Measurements from ENCODE around the gene PRKCE.

PRKCE gene

DNA sequence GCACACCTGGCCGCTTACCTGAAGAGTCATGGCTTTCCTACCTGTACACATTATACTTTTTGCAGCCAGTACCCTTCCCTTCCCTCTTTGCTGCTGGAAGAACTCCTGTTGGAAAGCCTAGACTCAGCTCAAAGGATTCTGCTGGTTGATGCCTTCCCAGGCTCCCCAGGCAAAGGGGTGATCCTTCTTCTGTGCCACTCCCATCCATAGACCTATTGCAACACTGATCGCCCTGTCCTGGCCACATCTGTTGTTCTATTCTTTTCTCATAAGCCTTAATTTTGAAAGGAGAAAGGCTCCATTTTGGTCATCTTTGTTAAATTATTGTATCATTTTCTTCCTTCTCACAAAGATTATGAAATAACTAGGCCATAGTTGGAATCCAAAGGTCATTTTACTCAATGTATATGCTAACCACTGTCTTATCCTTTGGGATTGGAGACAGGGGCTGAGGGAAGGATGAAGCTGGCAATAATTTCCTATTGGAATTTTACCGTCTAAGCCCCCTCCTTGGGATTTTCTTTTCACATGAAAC is 3.4 kb upstream of the PRKCE start:
- Histone ChIP-seq H3K36me3 (ENCODE audit: control insufficient read depth in 1 of 2, insufficient read depth in 2 of 2, low read length in 2 of 2) (no peaks in the 10 kb centered on the region), H3K27ac (ENCODE audit: low read depth, low read length) (no peak overlapping the region), H3K4me1 (ENCODE audit: control insufficient read depth in 1 of 2, insufficient read depth in 2 of 2, low read length in 2 of 2) (peaks cover 36 to 37% of the 10 kb centered on the region in 2 donors), H3K4me3 (ENCODE audit: low read depth in 1 of 2, low read length in 2 of 2) (no peak overlapping the region), H3K9me3 (ENCODE audit: control insufficient read depth in 1 of 2, low read length in 2 of 2) (no peaks in the 10 kb centered on the region), H3K9ac (ENCODE audit: low read depth in 1 of 2, low read length in 2 of 2) (no peak overlapping the region), H3K27me3 (ENCODE audit: control insufficient read depth in 1 of 2, insufficient read depth in 2 of 2, low read length in 2 of 2) (peaks cover 0 to under 1% of the 10 kb centered on the region in 2 donors)

DNA sequence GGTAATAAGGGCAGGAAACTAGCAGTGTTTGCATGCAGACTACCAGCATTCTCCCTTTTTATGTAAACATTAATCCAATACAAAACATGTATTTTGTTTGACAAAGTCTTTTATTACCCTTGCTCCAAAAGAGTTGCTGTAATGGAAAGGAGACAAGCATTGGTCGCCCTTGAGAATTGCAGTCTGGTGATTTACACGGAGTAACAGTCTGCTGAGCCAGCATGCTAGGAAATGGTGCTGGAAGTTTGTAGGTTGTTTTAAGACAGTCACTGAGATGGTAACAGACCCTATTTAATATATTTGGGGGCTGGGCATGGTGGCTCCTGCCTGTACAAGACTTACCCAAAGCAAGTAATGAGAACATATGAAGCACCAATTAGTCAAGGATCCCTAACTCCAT is 2.8 kb upstream of the PRKCE start:
- no peaks in the 10 kb centered on the region for H3K27me3 ChIP-seq (ENCODE audit: control insufficient read depth in 1 of 2, insufficient read depth in 2 of 2, low read length in 2 of 2)

DNA sequence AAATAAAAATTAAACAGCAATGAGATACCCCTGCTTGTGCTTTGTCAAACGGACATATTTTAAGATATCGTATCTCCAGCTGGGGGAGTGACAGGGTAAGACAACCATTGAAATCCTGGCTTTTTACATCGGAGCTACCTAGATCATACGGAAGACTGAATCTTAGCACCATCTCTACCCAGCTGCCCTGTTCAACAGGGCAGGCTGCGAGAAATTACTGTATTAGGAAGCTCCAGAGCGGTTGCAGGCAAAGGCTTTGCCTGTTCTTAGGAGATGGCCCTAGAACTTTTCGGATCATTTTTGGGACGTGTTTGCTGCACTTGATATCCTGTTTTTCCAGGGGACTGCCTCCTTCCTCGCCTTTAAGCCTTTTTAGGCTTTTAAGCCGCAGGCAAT is 2.0 kb upstream of the PRKCE start:
- H3K9ac ChIP-seq (ENCODE audit: low read depth in 1 of 2, low read length in 2 of 2) = peak overlapping the region; percentile 93 to 95

More for the DNA sequence above, 2.8 kb upstream of the PRKCE start:
- H3K9me3 ChIP-seq (ENCODE audit: control insufficient read depth in 1 of 2, low read length in 2 of 2) = no peaks in the 10 kb centered on the region
- H3K4me3 ChIP-seq (ENCODE audit: low read depth in 1 of 2, low read length in 2 of 2) = no peak overlapping the region
- no peak overlapping the region for H3K9ac ChIP-seq (ENCODE audit: low read depth in 1 of 2, low read length in 2 of 2)
- no peak overlapping the region for H3K27ac ChIP-seq (ENCODE audit: low read depth, low read length)
- H3K4me1 ChIP-seq (ENCODE audit: control insufficient read depth in 1 of 2, insufficient read depth in 2 of 2, low read length in 2 of 2) = peaks cover 40 to 41% of the 10 kb centered on the region in 2 donors
- H3K36me3 ChIP-seq (ENCODE audit: control insufficient read depth in 1 of 2, insufficient read depth in 2 of 2, low read length in 2 of 2) = no peaks in the 10 kb centered on the region

DNA sequence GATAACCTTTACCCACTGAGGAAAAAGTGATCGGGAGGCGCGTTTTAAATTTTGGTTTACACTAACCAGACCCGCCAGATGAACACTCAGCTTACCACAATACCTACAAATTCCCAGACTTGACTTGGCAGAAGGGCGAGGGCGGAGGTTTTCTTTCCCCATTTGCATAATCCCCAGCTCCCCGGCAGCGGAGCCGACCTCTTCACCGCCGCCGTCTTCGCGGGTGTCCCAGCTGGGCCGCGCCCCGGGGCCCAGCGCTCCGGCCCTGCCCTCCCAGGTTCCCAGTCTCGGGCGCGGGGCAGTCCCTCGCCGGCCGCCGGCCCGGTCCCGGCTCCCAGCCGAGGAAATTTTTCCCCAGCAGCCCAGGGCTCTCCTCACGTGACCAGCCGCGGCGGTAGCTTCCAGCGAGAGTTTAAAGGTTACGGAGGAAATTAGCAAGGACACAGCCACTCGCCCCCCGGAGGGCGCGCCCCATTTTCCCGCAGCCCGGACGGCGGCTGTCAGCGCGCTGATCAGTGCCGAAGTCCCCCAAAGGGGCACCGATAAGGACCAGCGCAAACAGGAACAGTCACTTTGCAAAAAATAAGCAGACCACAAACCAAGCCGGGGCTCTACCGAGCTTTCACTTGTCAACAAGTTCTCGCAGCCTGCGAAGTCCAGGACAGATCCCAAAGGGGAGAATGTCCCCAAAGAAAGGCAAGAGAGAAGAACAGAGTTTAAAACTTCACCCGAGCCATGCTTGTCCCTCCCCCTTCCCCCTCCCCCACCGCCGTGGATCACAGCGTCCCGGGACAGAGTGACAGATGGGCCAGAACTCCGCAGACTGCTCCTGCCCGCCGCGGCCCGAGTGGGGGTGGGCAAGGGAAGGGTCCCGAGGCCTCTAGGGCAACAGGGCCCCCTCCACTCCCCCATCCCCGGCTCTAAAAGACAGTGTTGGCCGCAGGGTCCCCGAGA is 1.3 kb upstream of the PRKCE start:
- Histone ChIP-seq H3K9ac (ENCODE audit: low read depth in 1 of 2, low read length in 2 of 2) (peak overlapping the region; percentile 93 to 95), H3K27me3 (ENCODE audit: control insufficient read depth in 1 of 2, insufficient read depth in 2 of 2, low read length in 2 of 2) (no peaks in the 10 kb centered on the region), H3K36me3 (ENCODE audit: control insufficient read depth in 1 of 2, insufficient read depth in 2 of 2, low read length in 2 of 2) (no peaks in the 10 kb centered on the region), H3K9me3 (ENCODE audit: control insufficient read depth in 1 of 2, low read length in 2 of 2) (no peaks in the 10 kb centered on the region), H3K4me1 (ENCODE audit: control insufficient read depth in 1 of 2, insufficient read depth in 2 of 2, low read length in 2 of 2) (peaks cover 35 to 37% of the 10 kb centered on the region in 2 donors), H3K27ac (ENCODE audit: low read depth, low read length) (peak overlapping the region; percentile 95), H3K4me3 (ENCODE audit: low read depth in 1 of 2, low read length in 2 of 2) (peak overlapping the region; percentile 87 to 90)

More for the DNA sequence above, 2.0 kb upstream of the PRKCE start:
- H3K4me1 ChIP-seq (ENCODE audit: control insufficient read depth in 1 of 2, insufficient read depth in 2 of 2, low read length in 2 of 2) = peaks cover 35 to 37% of the 10 kb centered on the region in 2 donors
- no peaks in the 10 kb centered on the region for H3K36me3 ChIP-seq (ENCODE audit: control insufficient read depth in 1 of 2, insufficient read depth in 2 of 2, low read length in 2 of 2)
- H3K4me3 ChIP-seq (ENCODE audit: low read depth in 1 of 2, low read length in 2 of 2) = peak overlapping the region; percentile 87 to 90
- H3K27me3 ChIP-seq (ENCODE audit: control insufficient read depth in 1 of 2, insufficient read depth in 2 of 2, low read length in 2 of 2) = no peaks in the 10 kb centered on the region
- H3K27ac ChIP-seq (ENCODE audit: low read depth, low read length) = peak overlapping the region; percentile 95
- H3K9me3 ChIP-seq (ENCODE audit: control insufficient read depth in 1 of 2, low read length in 2 of 2) = no peaks in the 10 kb centered on the region

DNA sequence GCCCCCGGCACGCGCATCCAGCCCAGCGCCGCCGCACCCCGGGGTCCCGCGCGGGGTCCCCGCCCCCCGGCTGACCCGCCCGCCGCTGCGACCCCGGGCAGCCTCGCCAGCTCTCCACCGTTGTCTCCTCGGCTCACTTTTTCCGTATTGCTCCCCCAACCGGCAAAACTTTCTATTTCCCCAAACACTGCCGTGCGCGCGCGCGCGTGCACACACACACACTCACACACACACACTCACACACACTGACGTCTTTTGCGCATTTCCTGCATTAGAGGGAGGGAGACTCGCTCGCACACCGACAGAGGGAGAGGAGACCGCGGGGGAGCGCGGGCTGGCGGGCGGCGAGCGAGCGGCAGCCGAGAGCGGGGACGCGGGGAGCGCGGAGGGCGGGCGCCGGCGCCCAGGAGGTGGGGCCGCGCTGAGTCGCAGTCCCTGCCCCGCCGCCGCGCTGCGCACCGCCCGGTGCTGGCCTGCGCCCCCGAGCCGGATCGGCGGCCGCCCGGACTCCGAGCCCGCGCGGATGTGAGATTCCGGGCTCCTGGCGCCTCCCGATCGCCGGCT is 542 bp upstream of the PRKCE start:
- Histone ChIP-seq H3K9me3 (ENCODE audit: control insufficient read depth in 1 of 2, low read length in 2 of 2) (no peaks in the 10 kb centered on the region), H3K4me1 (ENCODE audit: control insufficient read depth in 1 of 2, insufficient read depth in 2 of 2, low read length in 2 of 2) (peaks cover 35 to 37% of the 10 kb centered on the region in 2 donors), H3K4me3 (ENCODE audit: low read depth in 1 of 2, low read length in 2 of 2) (peak overlapping the region; percentile 87 to 90), H3K36me3 (ENCODE audit: control insufficient read depth in 1 of 2, insufficient read depth in 2 of 2, low read length in 2 of 2) (no peaks in the 10 kb centered on the region), H3K27me3 (ENCODE audit: control insufficient read depth in 1 of 2, insufficient read depth in 2 of 2, low read length in 2 of 2) (no peaks in the 10 kb centered on the region), H3K9ac (ENCODE audit: low read depth in 1 of 2, low read length in 2 of 2) (peak overlapping the region; percentile 93 to 95), H3K27ac (ENCODE audit: low read depth, low read length) (peak overlapping the region; percentile 95)

DNA sequence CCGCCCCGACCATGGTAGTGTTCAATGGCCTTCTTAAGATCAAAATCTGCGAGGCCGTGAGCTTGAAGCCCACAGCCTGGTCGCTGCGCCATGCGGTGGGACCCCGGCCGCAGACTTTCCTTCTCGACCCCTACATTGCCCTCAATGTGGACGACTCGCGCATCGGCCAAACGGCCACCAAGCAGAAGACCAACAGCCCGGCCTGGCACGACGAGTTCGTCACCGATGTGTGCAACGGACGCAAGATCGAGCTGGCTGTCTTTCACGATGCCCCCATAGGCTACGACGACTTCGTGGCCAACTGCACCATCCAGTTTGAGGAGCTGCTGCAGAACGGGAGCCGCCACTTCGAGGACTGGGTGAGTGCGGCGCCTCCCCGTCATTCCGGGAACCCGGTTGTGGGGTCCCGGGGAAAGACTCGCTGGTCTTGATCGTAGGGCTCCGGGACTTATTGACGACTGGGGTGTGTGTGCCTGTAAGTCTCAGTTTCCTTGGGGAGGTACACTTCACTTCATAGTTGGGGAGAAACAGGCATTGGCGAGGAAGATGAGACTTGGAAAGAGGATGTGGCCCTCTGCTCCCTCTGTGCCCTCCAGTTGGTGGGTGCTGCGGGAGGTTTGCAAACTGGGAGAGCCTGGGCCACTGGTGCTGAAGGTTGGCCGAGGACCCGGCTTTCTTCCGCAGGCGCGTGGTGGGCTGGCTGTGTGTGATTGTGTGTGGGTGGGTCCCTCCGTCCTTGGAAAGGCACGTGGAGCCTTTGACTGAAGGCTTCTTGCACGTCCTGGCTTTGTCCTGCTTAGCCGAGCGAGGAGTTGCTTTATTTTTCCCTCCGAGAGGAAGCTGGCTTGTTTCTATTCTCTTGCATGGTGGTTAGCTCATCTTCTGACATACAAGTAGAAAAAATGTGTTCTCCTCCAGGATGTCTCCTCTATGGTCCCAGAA is 886 bp downstream of the PRKCE start:
- H3K4me3 ChIP-seq (ENCODE audit: low read depth in 1 of 2, low read length in 2 of 2) = peak overlapping the region; percentile 87 to 90
- H3K27ac ChIP-seq (ENCODE audit: low read depth, low read length) = no peak overlapping the region
- no peaks in the 10 kb centered on the region for H3K9me3 ChIP-seq (ENCODE audit: control insufficient read depth in 1 of 2, low read length in 2 of 2)
- H3K36me3 ChIP-seq (ENCODE audit: control insufficient read depth in 1 of 2, insufficient read depth in 2 of 2, low read length in 2 of 2) = no peaks in the 10 kb centered on the region
- H3K9ac ChIP-seq (ENCODE audit: low read depth in 1 of 2, low read length in 2 of 2) = peak overlapping the region; percentile 61 to 76
- H3K27me3 ChIP-seq (ENCODE audit: control insufficient read depth in 1 of 2, insufficient read depth in 2 of 2, low read length in 2 of 2) = no peaks in the 10 kb centered on the region
- peaks cover 35% of the 10 kb centered on the region in 2 donors for H3K4me1 ChIP-seq (ENCODE audit: control insufficient read depth in 1 of 2, insufficient read depth in 2 of 2, low read length in 2 of 2)

DNA sequence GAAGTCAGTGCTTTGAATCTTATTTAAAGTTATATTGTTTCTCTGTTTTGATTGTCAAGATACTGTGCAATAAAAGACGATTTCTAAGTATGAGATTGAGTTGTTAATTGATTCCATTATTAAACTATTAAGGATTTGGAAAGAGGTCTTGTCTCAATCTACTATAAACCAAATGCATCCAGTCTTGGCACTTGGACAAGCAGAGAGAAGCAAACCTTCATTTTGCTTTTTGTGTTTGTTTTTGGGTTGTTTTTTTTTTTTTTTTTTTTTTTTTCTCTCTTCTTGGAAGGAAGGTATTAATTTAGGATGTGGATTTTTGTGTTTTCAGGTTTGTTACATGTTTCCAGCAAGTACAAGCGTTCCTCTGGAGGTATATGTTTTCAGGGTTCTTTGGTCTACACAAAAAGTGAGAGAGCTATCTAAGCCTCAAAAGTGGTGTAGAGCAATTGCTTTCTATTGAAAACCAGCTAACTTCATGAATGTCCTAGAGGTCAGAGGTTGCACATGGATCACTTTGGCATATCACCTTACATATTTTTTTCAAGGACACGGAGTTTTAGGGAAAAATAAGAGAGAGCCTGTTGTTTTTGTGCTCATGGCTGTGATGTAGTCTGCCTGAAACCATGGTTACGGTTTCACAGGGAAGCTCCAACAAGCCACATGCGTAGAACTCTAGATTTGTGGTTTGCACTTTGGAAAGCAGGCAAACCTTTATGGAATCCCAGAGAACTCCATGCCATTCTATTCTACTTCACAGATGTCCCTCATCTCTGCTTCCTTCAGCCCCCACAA is 1.8 kb downstream of the PRKCE start:
- H3K36me3 ChIP-seq (ENCODE audit: control insufficient read depth in 1 of 2, insufficient read depth in 2 of 2, low read length in 2 of 2) = no peaks in the 10 kb centered on the region
- no peaks in the 10 kb centered on the region for H3K9me3 ChIP-seq (ENCODE audit: control insufficient read depth in 1 of 2, low read length in 2 of 2)
- peak overlapping the region; percentile 87 to 90 for H3K4me3 ChIP-seq (ENCODE audit: low read depth in 1 of 2, low read length in 2 of 2)
- H3K9ac ChIP-seq (ENCODE audit: low read depth in 1 of 2, low read length in 2 of 2) = no peak overlapping the region
- H3K27me3 ChIP-seq (ENCODE audit: control insufficient read depth in 1 of 2, insufficient read depth in 2 of 2, low read length in 2 of 2) = no peaks in the 10 kb centered on the region
- H3K4me1 ChIP-seq (ENCODE audit: control insufficient read depth in 1 of 2, insufficient read depth in 2 of 2, low read length in 2 of 2) = peaks cover 28 to 31% of the 10 kb centered on the region in 2 donors
- no peak overlapping the region for H3K27ac ChIP-seq (ENCODE audit: low read depth, low read length)

DNA sequence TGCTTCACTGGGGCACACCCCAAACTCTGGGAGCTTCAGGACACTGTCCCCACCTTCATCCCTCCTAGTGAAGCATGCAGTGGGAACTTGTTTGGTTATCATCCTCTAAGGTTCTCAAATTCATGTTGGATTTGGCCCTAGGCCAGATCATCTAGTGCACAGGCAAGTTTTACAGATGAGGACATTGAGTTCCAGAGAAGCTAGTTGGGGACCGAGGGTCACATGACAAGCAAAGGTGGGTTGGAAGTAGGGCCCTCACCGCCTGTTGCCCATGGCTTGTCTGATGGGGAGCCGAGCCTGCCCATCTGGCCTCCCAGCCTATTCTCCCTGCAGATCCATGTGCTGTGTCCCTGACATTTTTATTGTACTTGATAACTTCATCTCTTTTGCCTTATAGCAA is 2.8 kb downstream of the PRKCE start:
- H3K27me3 ChIP-seq (ENCODE audit: control insufficient read depth in 1 of 2, insufficient read depth in 2 of 2, low read length in 2 of 2) = no peaks in the 10 kb centered on the region
- H3K36me3 ChIP-seq (ENCODE audit: control insufficient read depth in 1 of 2, insufficient read depth in 2 of 2, low read length in 2 of 2) = no peaks in the 10 kb centered on the region
- H3K9me3 ChIP-seq (ENCODE audit: control insufficient read depth in 1 of 2, low read length in 2 of 2) = no peaks in the 10 kb centered on the region
- H3K4me3 ChIP-seq (ENCODE audit: low read depth in 1 of 2, low read length in 2 of 2) = no peak overlapping the region
- peaks cover 19 to 23% of the 10 kb centered on the region in 2 donors for H3K4me1 ChIP-seq (ENCODE audit: control insufficient read depth in 1 of 2, insufficient read depth in 2 of 2, low read length in 2 of 2)
- no peak overlapping the region for H3K27ac ChIP-seq (ENCODE audit: low read depth, low read length)
- H3K9ac ChIP-seq (ENCODE audit: low read depth in 1 of 2, low read length in 2 of 2) = no peak overlapping the region

DNA sequence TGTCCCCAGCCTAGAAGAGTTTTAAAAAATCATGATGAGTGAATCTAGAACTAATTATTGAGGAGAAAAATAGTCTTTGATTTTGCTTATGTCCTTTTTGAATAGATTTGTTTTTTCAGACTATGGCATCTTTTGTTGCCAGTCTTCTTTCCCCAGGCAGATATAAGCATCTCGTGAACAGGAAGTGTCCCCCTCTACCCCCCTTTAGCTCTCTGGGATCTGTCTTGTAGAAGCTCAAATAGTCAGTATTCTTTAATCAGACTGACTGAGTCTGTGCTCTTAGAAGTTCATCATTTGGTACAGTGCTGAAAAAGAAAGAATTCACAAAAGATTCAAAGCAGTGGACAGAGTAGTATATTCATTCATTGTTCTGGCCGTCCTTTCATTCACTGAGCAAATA is 10.4 kb downstream of the PRKCE start:
- no peaks in the 10 kb centered on the region for H3K4me1 ChIP-seq (ENCODE audit: control insufficient read depth in 1 of 2, insufficient read depth in 2 of 2, low read length in 2 of 2)
- no peak overlapping the region for H3K27ac ChIP-seq (ENCODE audit: low read depth, low read length)
- no peaks in the 10 kb centered on the region for H3K27me3 ChIP-seq (ENCODE audit: control insufficient read depth in 1 of 2, insufficient read depth in 2 of 2, low read length in 2 of 2)
- H3K9ac ChIP-seq (ENCODE audit: low read depth in 1 of 2, low read length in 2 of 2) = no peak overlapping the region
- H3K9me3 ChIP-seq (ENCODE audit: control insufficient read depth in 1 of 2, low read length in 2 of 2) = no peaks in the 10 kb centered on the region
- H3K36me3 ChIP-seq (ENCODE audit: control insufficient read depth in 1 of 2, insufficient read depth in 2 of 2, low read length in 2 of 2) = no peaks in the 10 kb centered on the region
- no peak overlapping the region for H3K4me3 ChIP-seq (ENCODE audit: low read depth in 1 of 2, low read length in 2 of 2)
